HL-60/S4 (cell line): Measurements from ENCODE around the gene PFKP.
"Not testable (repeated sequence)": the region's sequence is repeated elsewhere in the genome, so short reads cannot be mapped to it uniquely, and the experiment has no call there.

Experiments used
- in situ Hi-C: fragments of 300-500 bp; cut with MboI; formaldehyde crosslinking; loops from 2 replicates; pipeline ENCODE4 v1.14.3; 2022; ENCODE audit warnings: low sequenced_read_pairs

The PFKP gene

GRCh38 chr10:3094609-3095036 lies 27.3 kb downstream of the PFKP start:
- in situ Hi-C loops, result no loop called here

- in situ Hi-C loops, result no loop called here
These were observed 28.2 kb downstream of the PFKP start for GRCh38 chr10:3095373-3096139.

- in situ Hi-C loops, result no loop called here
These were observed 28.8 kb downstream of the PFKP start for GRCh38 chr10:3096149-3096548.

- in situ Hi-C loops, result no loop called here
These were observed 29.8 kb downstream of the PFKP start for GRCh38 chr10:3097160-3097559.

GRCh38 chr10:3098689-3099088 lies 31.3 kb downstream of the PFKP start:
- in situ Hi-C loops, result no loop called here

GRCh38 chr10:3099291-3100092 lies 32.1 kb downstream of the PFKP start:
- in situ Hi-C loops, result no loop called here

GRCh38 chr10:3100093-3100792 lies 32.9 kb downstream of the PFKP start:
- in situ Hi-C loops, result no loop called here

- in situ Hi-C loops, result no loop called here
These were observed 33.7 kb downstream of the PFKP start for GRCh38 chr10:3100856-3101640.

GRCh38 chr10:3102720-3103427 lies 35.5 kb downstream of the PFKP start:
- in situ Hi-C loops, result no loop called here

GRCh38 chr10:3103646-3104045 lies 36.3 kb downstream of the PFKP start:
- in situ Hi-C loops, result no loop called here

GRCh38 chr10:3104251-3104918 lies 37.0 kb downstream of the PFKP start:
- in situ Hi-C loops, result no loop called here

- in situ Hi-C loops, result no loop called here
These were observed 37.8 kb downstream of the PFKP start for GRCh38 chr10:3105166-3105565.

- in situ Hi-C loops, result no loop called here
These were observed 38.6 kb downstream of the PFKP start for GRCh38 chr10:3105905-3106304.

GRCh38 chr10:3106328-3106727 lies 39.0 kb downstream of the PFKP start:
- in situ Hi-C loops, result not testable (repeated sequence)

- in situ Hi-C loops, result no loop called here
These were observed 39.6 kb downstream of the PFKP start for GRCh38 chr10:3106928-3107425.

- in situ Hi-C loops, result no loop called here
These were observed 40.1 kb downstream of the PFKP start for GRCh38 chr10:3107426-3107961.

GRCh38 chr10:3108033-3108432 lies 40.7 kb downstream of the PFKP start:
- in situ Hi-C loops, result no loop called here

GRCh38 chr10:3108575-3109105 lies 41.3 kb downstream of the PFKP start:
- in situ Hi-C loops, result no loop called here

GRCh38 chr10:3109196-3109595 lies 41.8 kb downstream of the PFKP start:
- in situ Hi-C loops, result no loop called here
